ENCODE data around the gene MAPK10.

The MAPK10 gene

DNA sequence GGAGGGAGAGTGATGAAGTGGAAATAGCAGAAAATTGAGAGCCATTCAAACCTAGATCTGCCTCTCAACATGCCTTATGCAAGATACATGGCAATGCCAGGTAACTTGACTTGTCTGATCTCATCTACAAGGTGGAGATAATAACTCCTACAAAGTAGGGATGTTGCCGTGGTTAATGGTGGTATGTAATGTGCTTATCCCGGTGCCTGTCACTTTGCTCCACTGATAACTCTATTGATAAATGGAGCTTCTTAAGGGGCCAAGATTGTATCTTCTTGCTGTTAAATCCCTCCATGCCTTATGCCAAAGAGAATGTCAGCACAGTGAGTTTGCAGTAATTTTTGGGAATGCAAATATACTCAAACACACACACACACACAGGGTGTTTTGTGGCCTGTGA lies 355.8 kb downstream of the MAPK10 start:
- no peak overlapping the region for H3K27ac ChIP-seq
- no peak for TF ChIP-seq ZFX (IDR thresholded peaks at IDR 0.05; ENCODE audit: borderline replicate concordance)
- TF ChIP-seq, protein P1, sequence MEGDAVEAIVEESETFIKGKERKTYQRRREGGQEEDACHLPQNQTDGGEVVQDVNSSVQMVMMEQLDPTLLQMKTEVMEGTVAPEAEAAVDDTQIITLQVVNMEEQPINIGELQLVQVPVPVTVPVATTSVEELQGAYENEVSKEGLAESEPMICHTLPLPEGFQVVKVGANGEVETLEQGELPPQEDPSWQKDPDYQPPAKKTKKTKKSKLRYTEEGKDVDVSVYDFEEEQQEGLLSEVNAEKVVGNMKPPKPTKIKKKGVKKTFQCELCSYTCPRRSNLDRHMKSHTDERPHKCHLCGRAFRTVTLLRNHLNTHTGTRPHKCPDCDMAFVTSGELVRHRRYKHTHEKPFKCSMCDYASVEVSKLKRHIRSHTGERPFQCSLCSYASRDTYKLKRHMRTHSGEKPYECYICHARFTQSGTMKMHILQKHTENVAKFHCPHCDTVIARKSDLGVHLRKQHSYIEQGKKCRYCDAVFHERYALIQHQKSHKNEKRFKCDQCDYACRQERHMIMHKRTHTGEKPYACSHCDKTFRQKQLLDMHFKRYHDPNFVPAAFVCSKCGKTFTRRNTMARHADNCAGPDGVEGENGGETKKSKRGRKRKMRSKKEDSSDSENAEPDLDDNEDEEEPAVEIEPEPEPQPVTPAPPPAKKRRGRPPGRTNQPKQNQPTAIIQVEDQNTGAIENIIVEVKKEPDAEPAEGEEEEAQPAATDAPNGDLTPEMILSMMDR (IDR thresholded peaks at IDR 0.05), result no peak

DNA sequence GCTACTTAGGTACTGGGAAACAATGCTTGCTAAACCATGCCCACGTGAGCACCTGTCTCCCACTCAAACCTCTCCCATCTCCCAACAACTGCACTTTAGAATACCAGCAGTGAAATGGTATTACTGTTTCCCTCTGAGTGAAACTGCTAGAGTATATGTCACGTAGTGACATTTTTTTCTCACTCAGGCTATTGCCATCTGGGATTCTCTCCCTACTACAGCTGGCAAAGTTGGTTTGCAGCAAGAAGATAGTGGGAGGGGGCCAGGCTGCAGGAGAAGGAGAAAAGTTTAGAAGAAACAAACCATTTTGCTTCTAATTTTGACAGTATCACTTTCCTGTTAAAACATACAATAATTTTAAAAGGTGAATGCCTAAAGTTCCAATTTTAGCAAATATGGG lies 358.3 kb downstream of the MAPK10 start:
- TF ChIP-seq, protein P1 (IDR thresholded peaks at IDR 0.05), result no peak
- no peak for TF ChIP-seq ZFX (IDR thresholded peaks at IDR 0.05; ENCODE audit: borderline replicate concordance)

DNA sequence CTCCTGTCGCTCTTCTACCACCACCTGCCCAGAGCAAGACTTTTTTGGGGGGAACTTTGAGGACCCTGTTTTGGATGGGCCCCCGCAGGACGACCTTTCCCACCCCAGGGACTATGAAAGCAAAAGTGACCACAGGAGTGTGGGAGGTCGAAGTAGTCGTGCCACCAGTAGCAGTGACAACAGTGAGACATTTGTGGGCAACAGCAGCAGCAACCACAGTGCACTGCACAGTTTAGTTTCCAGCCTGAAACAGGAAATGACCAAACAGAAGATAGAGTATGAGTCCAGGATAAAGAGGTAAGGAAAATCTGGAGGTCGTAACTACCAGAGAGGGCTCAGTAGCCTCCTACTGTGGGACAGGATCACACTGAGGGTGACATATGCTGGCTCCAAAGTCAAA lies 364.5 kb downstream of the MAPK10 start:
- TF ChIP-seq, protein P1 (IDR thresholded peaks at IDR 0.05), result no peak
- no peak for TF ChIP-seq ZFX (IDR thresholded peaks at IDR 0.05; ENCODE audit: borderline replicate concordance)
- no peak overlapping the region for H3K27ac ChIP-seq

More for the DNA sequence above, 358.3 kb downstream of the MAPK10 start:
- no peak overlapping the region for H3K27ac ChIP-seq

DNA sequence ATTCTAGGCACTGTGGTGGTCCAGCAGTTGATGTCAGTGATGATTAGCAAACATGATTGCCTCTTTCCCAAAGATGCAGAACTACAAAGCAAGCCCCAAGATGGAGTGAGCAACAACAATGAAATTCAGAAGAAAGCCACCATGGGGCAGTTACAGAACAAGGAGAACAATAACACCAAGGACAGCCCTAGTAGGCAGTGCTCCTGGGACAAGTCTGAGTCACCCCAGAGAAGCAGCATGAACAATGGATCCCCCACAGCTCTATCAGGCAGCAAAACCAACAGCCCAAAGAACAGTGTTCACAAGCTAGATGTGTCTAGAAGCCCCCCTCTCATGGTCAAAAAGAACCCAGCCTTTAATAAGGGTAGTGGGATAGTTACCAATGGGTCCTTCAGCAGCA lies 365.3 kb downstream of the MAPK10 start:
- TF ChIP-seq ZFX (IDR thresholded peaks at IDR 0.05; ENCODE audit: borderline replicate concordance), result no peak
- TF ChIP-seq, protein P1 (IDR thresholded peaks at IDR 0.05), result no peak

DNA sequence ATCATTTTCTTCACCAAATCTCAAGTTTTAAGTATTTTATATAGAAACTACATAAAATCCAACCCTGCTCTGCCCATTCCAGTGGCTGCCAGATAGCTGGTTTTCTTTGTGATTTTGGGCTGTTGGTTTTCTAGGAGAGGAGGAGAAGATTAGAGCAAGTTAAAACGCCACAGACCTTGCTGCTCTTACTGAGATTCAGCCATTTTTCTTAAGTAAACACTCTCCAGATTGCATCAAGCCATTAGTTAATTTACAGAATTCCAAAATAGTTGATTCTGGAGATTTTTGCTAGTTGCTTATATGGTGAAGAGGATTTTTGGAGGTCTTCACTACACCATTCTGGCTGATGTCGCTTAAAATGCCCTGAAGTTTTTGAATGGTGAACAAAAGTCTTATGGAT lies 366.2 kb downstream of the MAPK10 start:
- TF ChIP-seq, protein P1 (IDR thresholded peaks at IDR 0.05), result no peak
- TF ChIP-seq ZFX (IDR thresholded peaks at IDR 0.05; ENCODE audit: borderline replicate concordance), result no peak
- H3K27ac ChIP-seq, result no peak overlapping the region

More for the DNA sequence above, 365.3 kb downstream of the MAPK10 start:
- H3K27ac ChIP-seq, result no peak overlapping the region

DNA sequence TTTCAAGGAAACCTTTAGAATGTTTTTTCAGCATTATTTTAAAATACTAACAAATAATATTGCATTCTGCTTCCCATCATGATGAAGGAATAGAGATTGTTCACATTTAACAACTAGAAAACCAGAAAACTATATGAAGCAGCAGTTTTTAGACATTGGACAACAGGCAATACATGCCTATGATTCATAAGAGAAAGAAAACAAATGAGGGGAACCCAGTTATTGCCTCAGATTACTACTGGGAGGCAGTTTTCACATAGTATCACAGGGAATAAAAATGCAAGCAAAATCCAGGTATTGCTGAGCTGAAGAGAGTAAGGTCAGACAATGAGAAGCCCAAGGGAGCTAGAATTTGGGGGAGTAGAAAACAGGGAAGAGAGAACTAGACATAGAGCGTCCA lies 373.6 kb downstream of the MAPK10 start:
- TF ChIP-seq ZFX (IDR thresholded peaks at IDR 0.05; ENCODE audit: borderline replicate concordance), result no peak
- TF ChIP-seq, protein P1 (IDR thresholded peaks at IDR 0.05), result no peak
- H3K27ac ChIP-seq, result no peak overlapping the region

DNA sequence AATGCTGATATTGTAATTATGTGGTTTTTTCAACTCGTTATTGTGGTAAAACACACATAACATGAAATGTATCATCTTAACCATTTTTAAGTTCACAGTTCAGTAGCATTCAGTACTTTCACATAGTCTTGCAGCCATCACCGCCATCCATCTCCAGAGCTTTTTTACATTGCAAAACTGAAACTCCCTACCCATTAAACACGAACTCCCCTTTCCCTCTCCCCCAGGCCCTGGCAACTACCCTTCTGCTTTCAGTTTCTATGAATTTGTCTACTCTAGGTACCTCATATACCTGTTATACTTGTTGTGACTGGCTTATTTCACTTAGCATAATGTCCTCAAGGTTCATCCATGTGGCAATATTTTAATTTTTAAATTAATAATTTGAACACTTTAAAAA lies 380.6 kb downstream of the MAPK10 start:
- H3K27ac ChIP-seq, result no peak overlapping the region
- TF ChIP-seq, protein P1 (IDR thresholded peaks at IDR 0.05), result no peak
- no peak for TF ChIP-seq ZFX (IDR thresholded peaks at IDR 0.05; ENCODE audit: borderline replicate concordance)

All from 22Rv1 (cell line).